Activated naive CD4-positive, alpha-beta T cell treated with anti-CD3 and anti-CD28 coated beads, Interleukin-2, amount 50 U/mL, for 72 hours (primary cell): ENCODE results near the gene CDKN1B. TPM values are rescaled to one million over a fixed set of nuclear protein-coding genes. Genes with fewer than 3 reads are reported as not detected.

ENCODE experiments used
- ATAC-seq, 2 donors: fragments of 150-1000 bp; cut with Tn5 transposase; 2 replicates each; pipeline ENCODE4 v1.10.0; 2021; ENCODE audit warnings: mild to moderate bottlenecking in 2 of 2, moderate library complexity in 2 of 2
- DNase-seq, 2 donors: peaks; one replicate each; pipeline ENCODE4 v3.0.0; 2021 to 2022; ENCODE audit warnings: low spot score in 2 of 2
- H3K27ac Mint-ChIP-seq, 2 donors: one replicate each; pipeline ENCODE4 v1.8.0; 2022; ENCODE audit warnings: mild to moderate bottlenecking in 2 of 2, mixed read lengths in 2 of 2
- H3K36me3 Mint-ChIP-seq, 2 donors: one replicate each; pipeline ENCODE4 v1.8.0; 2022; ENCODE audit warnings: mixed read lengths in 2 of 2
- H3K9me3 Mint-ChIP-seq, 2 donors: one replicate each; pipeline ENCODE4 v1.8.0; 2022; ENCODE audit warnings: mixed read lengths in 2 of 2
- total RNA-seq, 2 donors: library from RNA; stranded (reverse); gene quantifications; one replicate each; pipeline ENCODE4 v1.2.3, GENCODE V29; 2022

CDKN1B gene
- total RNA-seq, 2 donors from 2014 or later, result 39.7 to 46.6 TPM

DNA sequence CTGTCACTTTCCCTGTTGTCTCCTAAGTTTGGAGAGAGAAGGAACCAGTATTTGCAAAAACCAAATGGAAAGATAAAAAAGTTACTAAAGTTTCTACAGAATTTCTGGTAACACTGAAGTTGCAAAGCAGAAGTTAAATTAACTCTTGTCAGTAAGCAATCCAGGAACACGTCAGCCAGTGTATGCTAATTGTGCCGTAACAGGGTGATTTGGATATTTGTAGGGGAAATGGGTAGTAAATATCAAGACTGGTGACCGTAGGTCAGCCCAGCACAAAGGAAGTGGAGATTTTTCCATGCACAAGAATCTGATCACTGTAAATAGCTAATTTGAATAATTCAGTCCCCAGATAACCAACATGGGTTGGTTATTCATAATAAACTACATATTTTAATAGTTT is 2.3 kb downstream of the CDKN1B start:
- no peak for ATAC-seq
- no peak for DNase-seq

DNA sequence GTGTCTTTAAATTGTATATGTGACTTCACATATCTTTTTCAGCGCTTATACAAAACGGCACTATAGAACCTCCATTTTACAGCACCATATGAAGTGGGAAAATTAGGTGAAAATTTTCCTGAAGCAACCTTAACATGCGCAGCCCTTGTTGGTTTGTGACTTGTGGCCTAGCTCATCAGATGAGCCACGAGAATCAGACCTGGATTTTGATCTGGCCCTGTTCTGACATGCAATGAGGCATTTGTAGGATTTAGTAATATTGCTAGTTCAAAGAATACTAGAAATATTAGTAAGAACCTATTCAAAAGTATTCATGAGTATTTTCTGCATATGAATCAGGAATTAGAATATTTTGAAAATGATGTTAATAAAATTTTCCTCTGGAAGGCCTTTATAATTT is 2.9 kb downstream of the CDKN1B start:
- ATAC-seq (no peak), DNase-seq (no peak)
- H3K9me3 Mint-ChIP-seq, result no peaks in the 10 kb centered on the region
- H3K36me3 Mint-ChIP-seq, result peaks cover 54 to 68% of the 10 kb centered on the region in 2 donors
- peak overlapping the region; percentile 93 to 97 for H3K27ac Mint-ChIP-seq

More for the DNA sequence above, 2.3 kb downstream of the CDKN1B start:
- H3K27ac Mint-ChIP-seq, result peak overlapping the region; percentile 97 to 99
- peaks cover 53 to 69% of the 10 kb centered on the region in 2 donors for H3K36me3 Mint-ChIP-seq
- no peaks in the 10 kb centered on the region for H3K9me3 Mint-ChIP-seq

DNA sequence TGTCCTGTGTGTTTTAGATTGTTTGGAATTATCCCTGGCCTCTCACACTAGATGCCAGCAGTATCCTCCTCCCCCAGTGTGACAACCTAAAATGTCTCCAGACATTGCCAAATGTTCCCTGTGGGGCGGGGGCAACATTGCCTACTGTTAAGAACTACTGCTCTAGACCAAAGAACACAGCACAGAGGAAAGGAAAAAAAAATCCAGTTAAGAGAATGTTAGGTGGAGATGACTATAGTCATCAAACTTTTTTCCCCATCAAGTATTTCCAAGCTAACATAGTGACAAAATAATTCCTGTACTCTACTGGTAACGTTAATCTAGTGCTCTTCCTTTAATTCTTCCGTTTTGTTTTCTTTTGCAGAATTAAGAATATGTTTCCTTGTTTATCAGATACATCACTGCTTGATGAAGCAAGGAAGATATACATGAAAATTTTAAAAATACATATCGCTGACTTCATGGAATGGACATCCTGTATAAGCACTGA is 3.5 kb downstream of the CDKN1B start:
- H3K36me3 Mint-ChIP-seq, result peaks cover 56 to 70% of the 10 kb centered on the region in 2 donors
- ATAC-seq, result no peak
- DNase-seq, result no peak
- peak overlapping the region; percentile 93 to 97 for H3K27ac Mint-ChIP-seq
- H3K9me3 Mint-ChIP-seq, result no peaks in the 10 kb centered on the region

DNA sequence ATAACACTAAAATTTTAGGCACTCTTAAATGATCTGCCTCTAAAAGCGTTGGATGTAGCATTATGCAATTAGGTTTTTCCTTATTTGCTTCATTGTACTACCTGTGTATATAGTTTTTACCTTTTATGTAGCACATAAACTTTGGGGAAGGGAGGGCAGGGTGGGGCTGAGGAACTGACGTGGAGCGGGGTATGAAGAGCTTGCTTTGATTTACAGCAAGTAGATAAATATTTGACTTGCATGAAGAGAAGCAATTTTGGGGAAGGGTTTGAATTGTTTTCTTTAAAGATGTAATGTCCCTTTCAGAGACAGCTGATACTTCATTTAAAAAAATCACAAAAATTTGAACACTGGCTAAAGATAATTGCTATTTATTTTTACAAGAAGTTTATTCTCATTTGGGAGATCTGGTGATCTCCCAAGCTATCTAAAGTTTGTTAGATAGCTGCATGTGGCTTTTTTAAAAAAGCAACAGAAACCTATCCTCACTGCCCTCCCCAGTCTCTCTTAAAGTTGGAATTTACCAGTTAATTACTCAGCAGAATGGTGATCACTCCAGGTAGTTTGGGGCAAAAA is 4.1 kb downstream of the CDKN1B start:
- H3K36me3 Mint-ChIP-seq, result peaks cover 56 to 69% of the 10 kb centered on the region in 2 donors
- DNase-seq, result no peak
- H3K27ac Mint-ChIP-seq, result peak overlapping the region; percentile 95 to 97
- H3K9me3 Mint-ChIP-seq, result no peaks in the 10 kb centered on the region
- no peak for ATAC-seq

DNA sequence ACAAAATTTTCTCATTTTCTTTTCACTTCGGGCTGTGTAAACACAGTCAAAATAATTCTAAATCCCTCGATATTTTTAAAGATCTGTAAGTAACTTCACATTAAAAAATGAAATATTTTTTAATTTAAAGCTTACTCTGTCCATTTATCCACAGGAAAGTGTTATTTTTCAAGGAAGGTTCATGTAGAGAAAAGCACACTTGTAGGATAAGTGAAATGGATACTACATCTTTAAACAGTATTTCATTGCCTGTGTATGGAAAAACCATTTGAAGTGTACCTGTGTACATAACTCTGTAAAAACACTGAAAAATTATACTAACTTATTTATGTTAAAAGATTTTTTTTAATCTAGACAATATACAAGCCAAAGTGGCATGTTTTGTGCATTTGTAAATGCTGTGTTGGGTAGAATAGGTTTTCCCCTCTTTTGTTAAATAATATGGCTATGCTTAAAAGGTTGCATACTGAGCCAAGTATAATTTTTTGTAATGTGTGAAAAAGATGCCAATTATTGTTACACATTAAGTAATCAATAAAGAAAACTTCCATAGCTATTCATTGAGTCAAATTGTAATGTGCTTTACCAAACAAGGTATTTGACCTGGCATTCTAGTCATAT is 4.8 kb downstream of the CDKN1B start:
- no peak for DNase-seq
- peak overlapping the region; percentile 95 to 97 for H3K27ac Mint-ChIP-seq
- H3K9me3 Mint-ChIP-seq, result no peaks in the 10 kb centered on the region
- no peak for ATAC-seq
- peaks cover 63 to 76% of the 10 kb centered on the region in 2 donors for H3K36me3 Mint-ChIP-seq

DNA sequence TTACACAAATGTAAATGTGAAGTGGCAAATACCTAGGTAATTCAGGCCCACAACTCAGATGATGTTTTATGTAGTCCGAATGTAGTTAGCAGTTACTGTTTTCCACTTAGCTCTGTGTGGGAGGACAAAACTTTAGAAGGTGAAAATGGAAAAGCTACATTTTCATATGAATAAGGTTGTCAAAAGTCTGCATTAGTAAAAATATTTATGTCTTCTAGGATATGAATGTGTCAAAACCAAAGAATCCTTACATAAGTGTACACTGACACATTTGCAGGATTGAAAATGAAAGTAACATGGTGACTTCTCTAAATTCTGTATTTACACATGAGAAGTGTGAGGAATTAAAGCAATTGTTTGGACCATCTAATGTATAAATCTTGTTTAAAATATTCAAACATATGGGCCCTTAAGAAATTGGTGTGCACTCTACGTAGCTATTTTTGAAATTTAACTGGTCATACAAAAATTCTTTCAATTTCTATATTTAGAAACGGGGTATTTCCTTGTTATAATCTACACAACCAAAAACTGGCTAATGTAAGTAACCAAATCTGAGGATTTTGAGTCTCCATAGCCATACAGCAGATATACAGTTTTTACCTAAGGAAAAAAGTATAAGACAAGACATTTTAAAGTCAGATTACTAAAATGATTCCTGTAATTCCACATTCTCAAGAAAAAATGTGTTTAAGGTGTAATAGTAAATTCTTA is 5.4 kb downstream of the CDKN1B start:
- DNase-seq (no peak), ATAC-seq (peak in 1 of 2 donors; percentile 13)
- H3K36me3 Mint-ChIP-seq, result peaks cover 61 to 72% of the 10 kb centered on the region in 2 donors
- H3K9me3 Mint-ChIP-seq, result no peaks in the 10 kb centered on the region
- peak overlapping the region; percentile 95 to 97 for H3K27ac Mint-ChIP-seq

DNA sequence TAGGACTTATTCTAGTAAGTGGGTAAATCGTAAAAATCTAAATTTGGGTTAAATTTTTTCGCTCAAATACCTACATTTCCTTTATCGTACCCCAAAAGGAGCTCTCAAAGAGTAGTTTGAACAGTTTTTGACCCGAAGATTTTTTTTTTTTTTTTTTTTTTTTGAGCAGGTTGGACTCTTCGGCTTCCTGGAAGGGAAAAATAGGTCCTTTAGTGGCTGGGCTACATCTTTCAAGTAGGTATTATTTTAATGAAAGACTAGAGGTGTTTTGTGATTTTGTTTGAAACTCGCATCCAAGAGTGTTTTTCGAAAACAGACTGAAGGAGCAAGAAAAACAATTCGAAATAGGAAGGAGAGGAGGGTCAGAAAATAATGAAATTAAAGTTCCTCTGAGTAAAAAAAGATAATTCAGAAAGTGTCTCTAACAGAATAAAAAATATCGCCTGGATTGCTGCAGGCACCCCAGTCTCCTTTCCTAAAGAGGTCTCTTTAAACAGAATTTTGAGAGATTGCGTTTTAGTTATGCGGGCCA is 6.0 kb downstream of the CDKN1B start:
- Mint-ChIP-seq H3K9me3 (no peaks in the 10 kb centered on the region), H3K36me3 (peaks cover 55 to 72% of the 10 kb centered on the region in 2 donors), H3K27ac (peak overlapping the region; percentile 95 to 97)
- no peak for DNase-seq
- no peak for ATAC-seq

DNA sequence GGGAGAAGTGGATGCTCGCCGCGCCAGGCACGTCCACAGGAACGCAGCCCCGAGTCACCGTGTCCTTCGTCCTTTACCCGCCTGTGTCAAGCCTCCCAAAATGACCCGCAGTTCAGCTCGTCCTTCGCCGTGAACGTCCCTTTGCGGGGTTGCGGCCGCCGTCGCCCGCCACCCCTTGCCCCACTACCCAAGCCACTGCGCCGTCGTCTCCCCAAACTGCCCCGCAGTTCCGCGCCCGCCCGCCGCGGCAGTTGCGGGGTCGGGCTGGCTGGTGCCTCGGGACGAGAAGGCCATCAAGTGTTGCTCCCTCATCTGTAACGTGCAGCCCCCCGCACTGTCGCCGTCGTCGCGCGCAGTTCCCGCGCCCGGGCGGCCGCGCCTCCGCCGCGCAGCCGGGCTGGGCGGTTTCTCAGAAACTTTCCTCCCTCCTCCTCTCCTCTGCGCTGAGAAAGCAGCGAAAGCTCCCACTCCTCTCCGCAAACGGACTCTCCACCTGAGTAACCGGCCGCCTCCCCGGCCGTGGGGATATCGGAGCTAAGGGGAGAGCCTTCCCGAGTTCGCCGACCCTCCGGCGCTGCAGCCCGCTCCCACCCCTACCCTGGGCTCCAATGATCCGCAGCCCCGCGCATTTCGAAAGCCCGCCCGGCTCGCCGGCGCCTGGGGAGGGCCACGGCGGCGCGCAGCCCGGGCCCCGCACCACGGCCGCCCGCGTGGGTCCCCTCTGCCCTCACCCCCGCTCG is 6.7 kb downstream of the CDKN1B start:
- no peaks in the 10 kb centered on the region for H3K9me3 Mint-ChIP-seq
- peaks cover 48 to 72% of the 10 kb centered on the region in 2 donors for H3K36me3 Mint-ChIP-seq
- ATAC-seq, result no peak
- peak in 1 of 2 donors; percentile 41 for DNase-seq
- peak overlapping the region; percentile 95 to 97 for H3K27ac Mint-ChIP-seq

DNA sequence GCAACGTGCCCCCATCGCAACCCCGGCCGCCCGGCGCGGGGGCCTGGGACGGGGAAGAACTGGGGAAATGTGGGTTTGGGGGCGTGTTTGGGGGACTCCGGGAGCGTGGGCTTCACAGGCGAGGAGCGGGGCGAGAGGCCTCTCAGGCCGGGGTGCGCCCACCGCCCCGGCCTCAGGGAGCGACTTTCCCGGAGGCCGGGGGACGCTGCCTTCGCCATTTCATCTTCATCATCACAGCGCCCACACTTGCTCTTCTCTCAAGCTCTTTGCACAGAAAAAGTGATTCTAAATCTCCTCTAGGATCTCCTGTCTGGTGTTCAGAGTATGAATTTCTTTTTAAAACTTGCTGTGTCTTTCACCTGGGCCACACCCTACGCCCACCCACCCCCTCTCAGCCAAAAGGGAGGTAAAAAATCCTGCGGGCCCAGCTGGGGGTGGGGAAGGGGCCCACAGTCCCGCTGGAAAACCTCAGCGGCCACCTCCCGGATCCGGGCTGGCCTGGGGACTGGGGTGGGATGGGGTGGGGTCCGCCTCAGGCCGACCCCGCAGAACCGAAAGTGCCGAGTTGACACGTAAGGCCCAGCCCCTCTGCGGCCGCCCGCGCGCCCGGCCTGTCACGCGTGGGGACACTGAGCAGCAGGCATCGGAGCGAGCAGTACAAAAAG is 7.4 kb downstream of the CDKN1B start:
- Mint-ChIP-seq H3K36me3 (peaks cover 41 to 68% of the 10 kb centered on the region in 2 donors), H3K27ac (peak overlapping the region; percentile 97 to 98), H3K9me3 (no peaks in the 10 kb centered on the region)
- DNase-seq (peak in 1 of 2 donors; percentile 62), ATAC-seq (no peak)

DNA sequence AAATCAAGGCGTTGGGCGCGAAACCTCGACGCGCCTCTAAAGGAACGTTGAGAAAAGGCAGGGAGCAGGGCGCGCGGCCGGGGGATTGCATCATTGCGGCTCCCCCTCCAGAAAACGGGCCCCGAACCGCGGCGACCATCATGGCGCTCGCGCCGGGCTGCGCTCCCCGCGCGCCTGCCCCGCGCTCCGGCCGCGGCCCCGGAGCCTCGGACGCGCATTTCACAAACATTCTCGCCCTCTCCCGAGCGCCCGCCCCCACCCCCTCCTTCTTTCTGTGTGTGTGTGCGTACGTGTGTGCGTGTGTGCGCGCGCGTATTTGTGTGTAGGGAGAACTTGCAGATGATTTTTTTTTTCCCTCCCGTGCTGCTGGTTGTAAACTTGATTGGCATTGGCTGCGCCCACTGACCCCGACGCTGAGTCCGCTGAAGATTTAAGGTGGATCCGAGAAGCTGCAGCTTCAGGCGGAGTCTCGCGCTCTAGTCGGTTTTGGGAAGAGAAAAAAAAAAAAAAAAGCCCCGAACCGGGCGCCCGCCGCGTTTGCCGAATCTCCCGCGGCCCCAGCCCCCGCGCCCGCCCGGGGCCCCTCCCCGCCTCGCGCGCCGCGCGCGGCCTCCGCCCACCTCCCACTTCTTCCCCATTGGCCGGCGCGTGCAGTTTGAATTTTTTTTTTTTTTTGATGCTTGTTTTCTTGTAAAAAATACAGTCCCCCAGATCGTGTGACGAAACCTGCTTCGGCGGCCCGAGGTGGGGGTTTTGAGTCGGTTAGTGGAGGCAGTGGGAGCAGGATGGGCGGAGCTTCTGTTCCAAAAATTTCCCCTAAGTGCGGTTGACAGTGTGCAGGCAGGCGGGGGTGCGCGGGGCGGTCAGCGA is 8.2 kb downstream of the CDKN1B start:
- H3K36me3 Mint-ChIP-seq, result peaks cover 38 to 60% of the 10 kb centered on the region in 2 donors
- H3K27ac Mint-ChIP-seq, result peak overlapping the region; percentile 97 to 99
- DNase-seq, result peak; percentile 89 to 97
- no peaks in the 10 kb centered on the region for H3K9me3 Mint-ChIP-seq
- peak; percentile 77 to 81 for ATAC-seq

DNA sequence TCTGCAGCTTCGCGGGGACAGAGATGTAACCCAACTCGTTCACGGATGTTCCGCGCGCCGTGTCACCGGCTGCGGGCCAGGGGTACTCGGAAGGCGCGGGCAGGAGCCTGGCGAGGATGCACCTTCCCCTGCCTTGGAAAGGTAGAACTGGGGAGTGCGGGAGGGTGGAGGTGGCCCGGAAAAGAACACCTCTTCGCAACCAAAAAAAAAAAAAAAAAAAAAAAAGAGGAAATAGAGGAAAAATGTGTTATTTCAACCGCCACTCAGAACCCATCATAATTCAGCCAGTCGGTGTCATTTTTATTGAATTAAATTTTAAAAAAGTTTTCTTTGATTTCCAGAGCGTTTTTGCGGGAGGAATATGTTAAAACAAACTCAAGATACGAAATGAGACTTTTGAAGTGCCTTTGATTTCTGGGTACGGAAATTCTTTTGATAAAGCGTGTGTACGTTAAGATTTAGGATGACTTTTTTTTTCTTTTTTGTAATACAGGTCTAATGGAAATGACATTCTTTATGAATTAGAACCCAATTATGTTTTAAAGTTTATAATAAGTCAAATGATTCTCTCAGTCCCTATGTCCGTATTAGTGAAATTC is 8.9 kb downstream of the CDKN1B start:
- Mint-ChIP-seq H3K27ac (peak overlapping the region; percentile 97 to 99), H3K36me3 (peaks cover 31 to 53% of the 10 kb centered on the region in 2 donors), H3K9me3 (no peaks in the 10 kb centered on the region)
- DNase-seq, result no peak
- ATAC-seq, result no peak

DNA sequence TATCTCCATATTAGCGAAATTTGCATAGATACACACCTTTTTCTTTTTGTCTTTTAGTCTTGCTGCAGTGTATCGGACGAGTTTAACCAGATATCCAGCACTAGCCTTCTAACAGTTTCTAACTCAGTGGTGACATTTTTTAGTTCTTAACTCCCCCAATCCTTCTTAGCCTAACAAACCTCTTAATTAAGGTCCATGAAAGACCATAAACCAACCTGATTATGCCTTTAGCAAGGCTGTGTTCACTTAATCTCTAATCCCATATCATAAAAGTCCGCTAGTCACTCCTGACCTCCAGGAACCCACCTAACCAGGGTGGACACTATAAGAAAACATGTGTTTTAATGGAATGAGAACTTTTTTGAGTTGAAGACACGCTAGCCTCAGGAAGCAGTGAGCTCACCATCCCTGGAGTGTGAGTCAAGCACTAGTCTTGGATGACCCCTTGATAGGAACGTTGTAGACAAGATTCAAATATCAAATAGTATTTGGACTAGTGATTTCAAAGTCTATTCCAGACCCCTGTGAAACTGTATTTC is 9.5 kb downstream of the CDKN1B start:
- peaks cover 27 to 49% of the 10 kb centered on the region in 2 donors for H3K36me3 Mint-ChIP-seq
- H3K9me3 Mint-ChIP-seq, result no peaks in the 10 kb centered on the region

DNA sequence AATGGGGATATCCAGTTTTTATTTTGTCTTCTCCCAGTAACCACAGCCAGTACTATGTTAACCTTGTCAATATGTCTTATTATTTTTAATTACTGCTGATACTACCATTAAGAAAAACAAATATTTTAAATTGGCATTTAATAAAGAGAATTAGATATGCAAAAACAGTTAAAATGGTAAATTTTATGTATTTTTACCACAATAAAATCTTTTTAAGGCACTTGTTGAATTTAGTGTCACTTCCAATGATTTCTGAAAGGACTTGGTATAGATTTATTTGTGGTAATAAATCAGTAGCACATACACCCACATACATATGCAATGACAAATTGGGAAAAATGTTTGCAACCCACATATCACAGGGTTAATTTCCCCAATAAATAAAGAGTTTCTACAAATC is 14.0 kb downstream of the CDKN1B start:
- Mint-ChIP-seq H3K27ac (no peak overlapping the region), H3K9me3 (no peaks in the 10 kb centered on the region), H3K36me3 (peaks cover 9 to 26% of the 10 kb centered on the region in 2 donors)
- no peak for DNase-seq
- no peak for ATAC-seq

More for the DNA sequence above, 9.5 kb downstream of the CDKN1B start:
- peak overlapping the region; percentile 97 to 99 for H3K27ac Mint-ChIP-seq
- DNase-seq (no peak), ATAC-seq (peak in 1 of 2 donors; percentile 12)

DNA sequence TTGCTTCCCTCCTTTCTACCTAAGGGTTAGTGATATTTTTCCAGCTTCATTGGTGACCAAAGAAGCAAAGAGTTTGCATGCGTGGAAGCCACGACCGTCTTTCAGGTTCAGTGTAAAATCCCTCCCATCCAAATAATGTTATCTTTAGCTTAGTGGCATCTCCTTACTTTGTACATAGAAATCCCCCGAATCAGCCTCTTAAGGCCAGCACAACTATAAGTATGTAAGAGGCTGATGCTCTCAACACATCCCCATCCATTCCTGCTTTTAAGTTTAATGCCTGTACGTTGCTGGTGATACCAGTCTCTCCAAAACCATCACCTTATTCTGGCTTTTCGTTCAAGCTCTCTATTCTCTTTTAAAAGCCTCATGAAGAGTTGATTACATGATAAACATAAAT is 14.6 kb downstream of the CDKN1B start:
- ATAC-seq (no peak), DNase-seq (no peak)
- Mint-ChIP-seq H3K9me3 (no peaks in the 10 kb centered on the region), H3K36me3 (peaks cover 3 to 20% of the 10 kb centered on the region in 2 donors), H3K27ac (no peak overlapping the region)

DNA sequence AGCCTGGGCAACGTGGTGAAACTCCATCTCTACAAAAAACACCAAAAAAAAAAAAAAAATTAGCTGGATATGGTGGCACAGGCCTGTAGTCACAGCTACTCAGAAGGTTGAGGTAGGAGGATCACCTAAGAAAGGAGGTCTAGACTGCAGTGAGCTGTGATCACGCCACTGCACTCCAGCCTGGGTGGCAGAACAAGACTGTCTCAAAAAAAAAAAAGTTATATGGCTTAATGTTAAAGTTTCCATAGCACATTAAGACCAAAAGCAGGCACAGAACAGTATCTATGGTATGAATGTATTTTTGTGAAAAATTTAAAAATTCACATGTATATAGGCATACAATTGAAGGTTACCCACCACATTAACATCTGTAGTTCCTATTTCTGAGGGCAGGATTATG is 15.9 kb downstream of the CDKN1B start:
- peaks cover 0 to 10% of the 10 kb centered on the region in 2 donors for H3K36me3 Mint-ChIP-seq
- H3K27ac Mint-ChIP-seq, result no peak overlapping the region
- DNase-seq (no peak), ATAC-seq (no peak)
- H3K9me3 Mint-ChIP-seq, result no peaks in the 10 kb centered on the region
